NCI-H2196 (cell line): ENCODE data around the gene VAMP2.
A peak's percentile ranks its signal among the peaks of the same experiment; 100 is the strongest.
"Not testable (repeated sequence)": the region's sequence is repeated elsewhere in the genome, so short reads cannot be mapped to it uniquely, and the experiment has no call there.

Source experiments
- DNase-seq: peaks from one replicate; lab custom pipeline; 2025; ENCODE audit not compliant: unreplicated experiment; lab: John Stamatoyannopoulos, UW

The VAMP2 gene

DNA sequence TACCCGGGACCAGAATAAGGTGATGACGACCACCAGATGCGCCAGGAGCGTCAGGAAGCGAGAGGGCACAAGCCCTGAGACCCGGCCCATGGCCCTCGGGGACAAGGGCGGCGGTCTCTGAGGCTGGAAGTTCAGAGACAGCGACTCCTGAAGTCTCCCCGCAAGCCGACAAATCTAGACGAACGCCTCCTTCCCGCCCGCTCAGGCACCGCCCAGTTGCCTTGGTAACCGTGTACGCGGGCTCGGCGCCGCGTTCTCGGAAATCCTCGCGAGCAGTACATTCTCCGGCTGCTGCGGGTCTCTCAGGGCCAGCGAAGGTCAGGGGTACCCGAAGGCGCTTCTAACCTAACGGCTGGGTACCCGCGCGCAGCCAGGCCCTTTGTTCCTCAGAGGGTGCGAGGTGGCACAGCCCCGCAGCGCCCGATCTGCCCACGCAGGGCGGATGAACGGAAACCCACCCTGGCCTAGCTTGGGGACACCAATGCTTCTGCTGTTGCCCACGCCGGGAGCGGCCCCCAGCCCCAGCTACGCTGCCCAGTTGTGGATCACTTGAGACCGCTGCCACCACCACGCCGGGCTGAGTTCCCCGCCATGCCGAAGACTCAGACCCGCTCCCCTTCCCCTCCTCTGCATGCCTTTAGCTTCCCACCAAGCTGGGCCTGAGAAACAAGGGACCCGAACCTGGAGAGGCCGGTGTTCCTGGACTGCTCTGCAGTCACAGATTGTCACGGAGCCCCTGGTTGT is 13.6 kb upstream of the VAMP2 start, which contains the start of gene TMEM107:
TSS of gene TMEM107 (minus strand) at position 184 of the 744 bp plus-strand sequence. CDS start at position 90, 94 bp downstream.
- DNase-seq, result peak; percentile 81

DNA sequence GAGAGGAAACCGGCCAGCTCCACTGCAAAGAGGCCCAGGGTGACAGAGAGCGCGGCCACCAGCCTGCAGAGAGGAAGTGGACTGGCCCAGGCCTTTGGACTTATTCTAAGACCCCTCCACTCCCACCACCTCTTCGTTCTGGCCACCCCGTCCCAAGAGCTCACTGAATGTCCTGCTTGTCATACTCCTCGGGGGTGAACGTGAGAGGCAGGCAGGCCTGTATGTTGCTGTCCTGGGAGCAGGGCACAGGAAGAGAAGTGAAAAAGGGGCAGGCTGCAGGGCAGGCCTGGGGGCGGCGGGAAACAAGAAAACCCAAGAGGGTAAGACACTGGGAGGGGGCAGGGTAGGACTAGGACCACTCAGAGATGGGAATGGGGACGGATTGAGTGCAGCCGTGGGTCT is 13.0 kb upstream of the VAMP2 start:
- DNase-seq, result no peak

DNA sequence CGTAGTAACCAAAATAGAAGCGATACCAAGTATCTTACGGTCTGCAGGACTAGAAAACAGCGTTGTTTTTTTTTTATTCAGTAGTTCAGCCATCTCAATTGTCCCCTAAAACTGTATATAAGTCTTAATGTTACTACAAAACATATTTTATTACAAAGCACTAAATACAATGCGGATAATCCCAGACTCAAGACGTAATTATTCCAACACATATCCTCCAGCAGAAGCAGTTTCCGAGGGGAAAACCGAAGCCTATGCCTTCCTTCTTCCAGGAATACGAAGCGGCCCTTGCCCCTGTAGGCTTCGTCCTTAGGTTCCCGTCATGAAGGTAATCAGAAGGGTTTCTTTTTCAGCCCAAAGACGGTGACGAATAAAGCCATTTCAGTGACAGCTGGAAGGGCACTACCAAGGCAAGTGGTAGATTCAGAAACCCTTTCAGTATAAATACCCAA is 11.1 kb upstream of the VAMP2 start:
- no peak for DNase-seq

DNA sequence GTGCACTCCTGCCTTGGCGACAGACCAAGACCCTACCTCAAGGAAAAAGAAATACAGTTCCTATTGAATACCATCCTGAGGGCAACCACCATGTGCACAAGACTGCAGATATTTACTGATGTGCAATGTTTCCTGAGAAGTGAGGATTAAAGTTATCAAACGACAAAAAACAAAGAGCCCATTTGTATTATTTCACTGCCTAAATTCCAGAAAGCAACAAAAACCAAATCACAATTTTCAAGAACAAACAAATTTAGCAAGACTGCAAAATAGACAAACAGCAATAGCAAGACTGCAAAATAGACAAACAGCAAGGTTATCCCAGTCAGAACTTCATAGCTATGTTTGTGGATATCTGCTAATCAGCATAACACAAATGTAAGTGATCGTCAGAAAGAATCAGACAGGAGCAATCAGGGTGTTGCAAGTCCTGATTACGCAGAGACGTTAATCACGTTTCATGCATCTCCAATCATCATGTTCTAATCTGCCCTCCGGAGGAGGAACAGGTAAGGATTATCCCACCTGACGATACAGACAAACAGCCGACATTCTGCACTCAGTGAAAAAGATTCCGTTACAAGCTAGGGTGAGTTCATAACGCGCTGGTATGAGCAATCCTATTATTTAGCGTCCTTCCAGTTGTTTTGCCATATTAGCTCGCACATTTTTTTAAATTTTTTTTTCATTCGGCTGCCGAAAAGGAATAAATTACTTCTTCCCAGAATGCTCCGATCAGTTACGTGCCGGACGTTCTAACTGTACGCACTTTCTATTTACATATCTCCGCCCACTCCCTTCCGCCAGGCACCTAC is 10.5 kb upstream of the VAMP2 start:
- peak; percentile 78 for DNase-seq

DNA sequence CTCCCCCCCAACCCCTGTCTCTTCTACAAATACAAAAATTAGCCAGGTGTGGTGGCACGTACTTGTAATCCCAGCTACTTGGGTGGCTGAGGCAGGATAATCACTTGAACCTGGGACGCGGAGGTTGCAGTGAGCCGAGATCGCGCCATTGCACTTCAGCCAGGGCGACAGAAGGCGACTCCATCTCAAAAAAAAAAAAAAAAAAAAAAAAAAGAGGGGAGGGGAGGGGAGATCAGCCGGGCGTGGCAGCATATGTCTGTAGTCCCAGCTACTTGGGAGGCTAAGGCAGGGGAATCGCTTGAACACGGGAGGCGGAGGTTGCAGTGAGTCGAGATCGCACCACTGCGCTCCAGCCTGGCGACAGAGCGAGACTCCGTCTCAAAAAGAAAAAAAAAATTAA is 7.4 kb upstream of the VAMP2 start:
- not testable (repeated sequence) for DNase-seq

DNA sequence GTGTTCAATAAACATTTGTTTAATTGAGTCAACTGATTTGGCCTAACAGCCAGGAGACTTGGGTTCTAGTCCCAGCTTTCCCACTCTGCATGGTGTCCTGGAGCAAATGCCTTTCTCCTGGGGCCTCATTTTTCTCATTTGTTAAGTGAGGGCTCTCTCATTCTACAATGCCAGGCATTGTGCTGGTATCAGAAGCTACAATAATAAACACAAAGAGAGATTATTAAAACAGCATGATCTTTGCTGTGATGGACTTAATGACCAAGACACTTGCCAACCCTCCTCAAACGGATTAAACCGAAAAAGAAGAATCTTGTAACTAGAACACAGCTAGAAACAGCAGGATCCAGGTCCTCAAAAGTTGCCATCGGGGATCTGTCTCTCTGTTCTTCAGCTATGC is 4.8 kb upstream of the VAMP2 start:
- no peak for DNase-seq

DNA sequence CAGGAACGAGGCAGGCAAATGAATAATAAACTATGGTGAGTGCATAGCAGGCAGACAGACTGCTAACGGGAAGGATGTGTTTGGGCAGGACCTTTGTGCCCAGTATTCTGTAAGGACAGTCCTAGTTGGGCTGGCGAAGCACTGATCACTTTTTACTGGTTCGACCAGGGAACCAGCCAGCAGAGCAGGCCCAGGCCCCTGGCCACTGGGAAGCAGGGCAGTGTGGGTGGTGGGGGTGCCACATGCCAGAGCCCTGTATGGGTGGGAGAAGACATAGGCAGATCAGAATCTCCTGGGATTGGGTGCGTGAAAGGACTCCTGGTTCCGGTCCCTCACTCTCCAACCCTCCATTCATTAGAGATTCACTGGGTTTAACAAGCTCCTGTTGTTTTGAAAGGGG is 4.0 kb upstream of the VAMP2 start:
- DNase-seq, result no peak

DNA sequence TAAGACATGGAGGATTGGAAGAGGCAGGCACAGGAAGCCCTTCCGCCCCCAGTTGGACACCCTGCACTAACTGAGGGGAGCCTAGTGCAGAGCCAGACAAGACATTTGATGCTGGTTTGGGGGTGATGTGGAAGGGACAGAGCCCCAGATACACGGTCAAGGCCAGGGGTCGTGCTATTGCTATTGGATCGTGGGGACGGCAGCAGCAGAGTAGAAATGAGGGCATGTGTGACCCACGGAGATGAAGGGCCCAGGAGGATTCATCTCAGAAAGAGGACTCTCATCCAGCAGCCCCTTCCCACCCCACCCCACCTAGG is 2.0 kb upstream of the VAMP2 start:
- DNase-seq, result no peak

DNA sequence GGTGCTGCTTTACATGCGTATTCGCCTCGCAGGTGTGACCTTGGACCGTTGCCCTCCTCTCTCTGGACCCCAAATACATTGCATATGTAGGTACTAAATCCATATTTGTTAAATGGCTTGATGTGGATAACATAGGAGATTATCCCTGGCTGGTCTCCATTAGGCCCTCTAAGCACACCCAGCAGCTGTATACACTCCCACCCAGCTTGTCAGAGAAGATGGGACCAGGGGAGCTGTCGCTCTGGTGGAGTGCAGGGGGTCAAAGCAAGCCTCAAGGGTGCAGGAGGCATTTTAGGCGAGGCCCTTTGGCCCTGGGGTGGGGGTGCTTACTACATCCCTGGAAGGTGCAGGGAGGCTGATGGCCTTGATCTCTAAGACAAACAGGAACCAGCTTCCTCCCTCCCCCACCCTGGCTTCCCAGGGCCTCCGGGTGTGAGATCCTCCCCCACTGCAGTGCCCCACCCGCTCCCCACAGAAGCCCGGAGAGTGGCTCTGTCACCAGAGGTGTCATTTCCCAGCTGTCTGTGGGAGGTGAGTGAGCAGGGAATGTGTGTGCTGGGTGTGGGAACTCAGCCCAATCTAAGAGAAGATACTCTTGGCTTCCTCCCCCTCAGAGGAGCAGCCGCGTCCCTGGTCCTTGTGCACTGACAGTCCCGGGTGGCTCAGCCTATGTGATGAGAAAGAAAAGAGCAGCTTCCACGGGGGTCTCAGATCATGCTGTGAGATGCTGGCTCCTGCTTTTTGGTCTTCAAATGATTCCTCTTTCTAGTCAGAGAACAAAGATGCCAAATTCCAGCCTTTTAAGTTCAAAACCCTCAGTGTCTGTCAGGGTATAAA is 1.4 kb upstream of the VAMP2 start:
- DNase-seq, result no peak

DNA sequence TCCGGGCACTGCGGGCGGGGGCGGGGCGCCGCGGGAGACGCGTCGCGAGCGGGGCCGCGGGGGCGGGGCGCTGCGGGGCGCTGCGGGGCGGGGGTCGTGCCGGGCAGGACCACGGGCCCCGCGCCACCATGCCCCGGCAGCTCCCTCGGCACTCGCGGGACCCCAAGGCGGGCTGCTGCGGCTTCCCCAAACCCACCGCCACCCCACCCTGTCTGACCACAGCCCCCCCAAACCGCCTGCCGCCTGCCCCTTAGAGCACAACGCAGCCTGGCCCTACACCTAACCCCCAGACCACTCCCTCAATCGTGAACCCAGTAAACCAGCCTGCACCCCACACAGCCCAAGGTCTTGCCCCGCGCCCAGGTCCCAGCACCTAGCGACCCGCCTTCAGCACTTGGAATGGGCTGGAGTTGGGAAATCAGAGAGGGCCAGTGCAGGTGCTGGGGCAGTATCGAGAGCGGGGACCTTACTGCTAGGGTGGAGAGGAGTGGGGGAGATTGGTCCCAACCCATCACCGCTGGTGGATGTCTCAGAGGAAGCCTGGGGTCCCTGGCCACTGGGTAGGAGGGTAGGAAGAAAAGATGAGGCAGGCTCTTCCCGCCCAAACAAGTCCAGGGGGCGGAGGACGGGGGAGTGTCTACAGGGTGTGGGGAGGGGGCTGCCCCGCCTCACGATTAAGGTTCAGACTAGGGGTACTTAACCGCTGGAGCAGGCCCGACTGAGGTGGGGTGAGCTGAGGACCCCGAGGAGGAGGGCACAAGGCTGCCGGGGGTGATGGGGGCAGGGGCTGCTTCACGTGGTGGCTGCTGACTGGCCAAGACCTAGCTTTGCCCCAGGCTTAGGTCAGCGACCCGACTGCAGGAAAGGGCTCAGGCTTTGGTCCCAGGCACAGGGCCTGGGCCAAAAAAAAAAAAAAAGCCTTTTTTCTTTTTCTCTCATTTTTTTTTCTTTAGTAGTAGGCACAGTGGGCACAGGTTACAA is 539 bp upstream of the VAMP2 start:
- DNase-seq, result no peak

DNA sequence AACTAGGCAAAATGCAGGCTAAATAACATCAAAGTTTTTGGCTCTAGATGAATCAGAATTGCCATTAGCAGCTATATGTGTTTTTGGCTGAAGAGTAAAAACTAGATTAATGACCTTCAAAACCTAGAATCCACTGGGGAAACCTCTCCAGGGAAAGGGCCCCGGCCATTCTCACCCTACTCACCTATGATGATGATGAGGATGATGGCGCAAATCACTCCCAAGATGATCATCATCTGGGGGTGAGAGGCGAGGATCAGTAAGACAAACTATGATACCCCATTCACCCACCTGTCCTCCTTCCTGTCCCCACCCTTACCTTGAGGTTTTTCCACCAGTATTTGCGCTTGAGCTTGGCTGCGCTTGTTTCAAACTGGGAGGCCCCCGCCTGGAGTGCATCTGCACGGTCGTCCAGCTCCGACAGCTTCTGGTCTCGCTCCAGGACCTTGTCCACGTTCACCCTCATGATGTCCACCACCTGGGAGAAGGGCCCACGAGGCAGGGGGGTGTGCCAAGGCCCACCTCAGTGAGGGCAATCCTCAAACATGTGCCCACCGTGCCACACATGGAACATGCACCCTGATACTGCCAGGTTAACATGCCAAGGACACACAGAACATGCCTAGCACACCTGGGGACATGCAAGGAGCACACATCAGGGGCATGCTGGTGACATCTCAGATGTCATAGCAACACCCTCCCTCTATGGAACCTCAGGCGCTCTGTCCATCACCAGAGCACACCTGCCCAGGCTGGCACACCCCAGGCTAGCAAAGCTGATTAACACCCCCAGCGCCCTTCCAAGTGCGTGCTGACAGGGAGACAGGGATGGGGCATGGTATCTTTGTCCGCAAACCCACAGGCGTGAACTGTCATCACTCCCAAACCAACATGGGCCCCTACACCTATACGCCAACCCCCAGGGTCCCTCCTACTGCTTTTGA is 1.2 kb downstream of the VAMP2 start:
- DNase-seq, result no peak

DNA sequence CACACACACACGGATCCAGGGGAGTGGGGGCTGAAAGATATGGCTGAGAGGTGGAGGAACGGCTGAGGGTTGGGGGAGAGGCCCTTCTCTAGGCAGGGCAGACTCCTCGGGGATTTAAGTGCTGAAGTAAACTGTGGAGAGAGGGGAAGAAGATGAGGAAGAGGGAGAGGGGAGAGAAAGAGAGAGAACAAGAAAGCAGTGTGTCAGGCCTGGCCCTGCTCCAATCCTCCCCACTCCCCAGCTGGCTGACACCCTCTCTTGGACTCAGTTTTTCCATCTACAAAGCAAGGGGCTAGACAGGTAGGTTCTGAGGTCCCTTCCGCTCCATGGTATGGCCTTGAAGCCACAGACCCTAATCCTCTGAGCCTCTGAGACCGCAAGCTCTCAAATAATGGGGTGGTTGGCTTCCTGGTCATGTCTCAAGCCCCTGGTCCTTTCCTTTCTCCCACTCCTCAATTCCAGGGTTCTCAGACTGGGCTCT is 2.0 kb downstream of the VAMP2 start:
- DNase-seq, result no peak

DNA sequence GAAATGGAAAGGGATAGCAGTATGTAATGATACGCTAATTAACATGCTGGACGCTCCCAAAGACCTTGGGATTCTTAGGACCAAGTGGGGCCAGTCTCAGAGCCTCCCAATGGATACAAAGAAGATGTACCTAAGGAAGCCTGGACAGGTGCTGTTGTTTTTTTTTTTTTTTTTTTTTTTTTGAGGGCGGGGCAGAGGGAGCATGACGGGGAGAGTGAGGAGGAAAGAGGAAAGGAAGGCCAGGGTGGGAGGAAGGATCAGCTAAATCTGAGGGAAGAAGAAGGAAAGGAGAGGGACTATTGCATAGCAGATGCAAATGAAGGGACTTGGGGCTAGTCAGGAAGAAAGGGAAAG is 2.5 kb downstream of the VAMP2 start:
- no peak for DNase-seq

DNA sequence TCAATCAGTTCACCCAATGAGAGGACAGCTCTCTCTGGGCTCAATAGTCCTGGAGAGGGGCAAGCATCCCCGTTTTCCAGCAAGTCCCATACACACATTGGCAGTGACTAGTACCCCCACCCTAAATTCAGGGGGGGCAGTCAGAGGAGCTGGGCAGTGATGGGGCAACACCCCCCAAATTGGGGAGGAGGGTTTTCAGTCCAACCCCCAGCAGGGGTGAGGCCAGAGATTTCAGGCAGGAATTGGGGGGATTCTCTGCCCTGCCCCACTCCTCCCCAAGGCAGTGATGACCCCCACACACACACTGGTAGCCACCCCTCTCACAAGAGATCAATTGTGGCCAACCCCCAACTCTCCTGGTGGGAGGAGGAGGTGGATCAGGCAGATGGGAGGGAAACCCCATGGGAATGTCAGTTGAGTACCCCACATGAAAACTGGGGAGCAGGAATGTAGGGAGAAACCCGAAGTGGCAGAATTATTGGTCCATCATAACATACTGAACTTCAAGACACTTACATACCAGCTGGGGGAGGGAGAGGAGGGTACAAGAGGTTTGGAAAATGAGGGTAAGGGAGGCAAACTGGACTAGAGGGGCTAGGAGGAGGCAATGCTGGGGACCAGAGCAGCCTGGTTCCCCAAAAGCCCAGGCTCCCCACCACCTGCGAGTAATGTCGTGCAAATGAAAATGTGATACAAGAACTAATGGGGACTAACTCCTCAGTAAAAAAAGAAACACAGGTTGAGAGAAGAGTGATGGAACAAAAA is 3.1 kb downstream of the VAMP2 start:
- DNase-seq, result no peak

DNA sequence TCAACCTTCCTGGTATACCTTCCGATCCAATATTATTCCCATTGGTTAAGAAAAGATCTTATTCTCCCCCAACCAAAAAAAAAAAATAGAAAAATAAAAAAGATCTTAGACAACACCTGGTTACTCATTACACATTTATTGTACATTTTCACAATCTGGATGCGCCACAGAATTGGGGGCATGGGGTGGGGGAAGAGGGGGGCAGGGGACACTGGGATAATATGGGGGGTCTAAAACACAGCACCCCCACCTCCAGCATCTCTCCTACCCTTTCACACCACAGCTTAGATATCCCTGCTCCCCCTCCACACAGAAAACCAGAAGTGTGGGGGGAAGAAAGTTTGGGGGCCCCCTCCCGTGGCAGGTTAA is 3.7 kb downstream of the VAMP2 start:
- DNase-seq, result no peak

DNA sequence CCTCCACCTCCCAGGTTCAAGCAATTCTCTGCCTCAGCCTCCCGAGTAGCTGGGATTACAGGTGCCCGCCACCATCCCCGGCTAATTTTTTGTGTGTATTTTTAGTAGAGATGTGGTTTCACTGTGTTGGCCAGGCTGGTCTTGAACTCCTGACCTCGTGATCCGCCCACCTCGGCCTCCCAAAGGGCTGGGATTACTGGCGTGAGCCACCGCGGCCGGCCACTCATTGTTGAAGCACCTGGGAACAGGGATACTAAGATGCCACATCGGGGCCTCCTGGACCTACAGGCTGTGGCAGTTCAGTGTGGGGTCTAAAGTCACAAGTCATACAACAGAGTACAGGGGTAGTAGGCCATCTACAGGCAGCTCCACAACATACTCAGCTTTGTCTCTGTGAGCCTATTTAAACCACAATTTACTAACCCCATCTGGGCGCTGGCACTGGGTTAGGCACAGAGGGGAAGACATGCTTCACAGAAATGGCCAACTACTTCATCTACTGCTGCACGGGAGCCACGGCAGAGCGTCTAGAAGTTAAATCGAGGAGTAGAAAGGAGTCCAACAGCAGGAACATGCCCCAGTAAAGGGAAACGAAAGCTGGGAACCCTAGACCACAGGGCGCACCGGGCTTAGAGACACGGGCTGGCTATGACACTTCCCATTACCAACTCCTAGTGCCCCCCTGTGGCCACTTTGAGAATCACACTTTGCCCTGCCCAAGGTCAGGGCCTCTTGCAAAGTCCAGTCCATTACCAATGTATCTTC is 4.3 kb downstream of the VAMP2 start:
- DNase-seq, result peak; percentile 78

DNA sequence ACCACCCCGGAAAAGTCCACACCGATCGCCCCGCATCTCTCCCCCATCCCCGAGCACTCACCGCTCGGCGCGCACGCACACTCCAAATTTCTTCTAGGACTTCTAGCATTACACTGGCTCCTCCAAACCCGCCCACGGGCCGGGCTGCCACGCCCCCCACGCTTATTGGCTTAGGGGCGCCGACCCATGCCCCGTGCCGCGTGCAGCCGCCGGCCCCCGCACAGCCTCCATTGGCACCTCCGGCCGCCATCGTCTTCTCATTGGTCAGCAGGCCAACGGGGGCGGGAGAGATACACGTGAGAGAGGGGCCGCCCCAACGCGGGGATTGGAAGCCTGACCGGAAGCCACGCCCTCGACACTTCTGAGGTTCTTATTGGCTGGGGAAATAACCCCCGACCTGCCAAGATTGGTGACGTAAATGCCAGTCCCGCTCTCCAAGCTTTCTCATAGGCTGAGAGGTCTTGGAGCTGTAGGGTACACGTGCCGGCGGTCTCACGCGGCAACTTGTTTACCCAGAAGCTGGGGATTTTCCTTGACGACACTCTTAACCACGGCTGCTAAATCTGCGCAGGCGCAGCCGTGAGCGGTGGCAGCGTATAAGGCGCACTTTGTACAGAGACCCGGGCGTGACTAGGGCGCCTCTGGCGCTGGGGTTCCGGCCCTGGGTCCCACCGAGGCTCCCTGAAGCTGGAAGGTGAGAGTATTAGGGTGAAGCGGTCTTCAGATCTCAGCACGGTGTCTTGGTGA is 6.3 kb downstream of the VAMP2 start:
- peak; percentile 95 for DNase-seq
